Measurements from ENCODE around the gene FAM187B. TPM values are rescaled to one million over a fixed set of nuclear protein-coding genes. Genes with fewer than 3 reads are reported as not detected.
A peak's percentile ranks its signal among the peaks of the same experiment; 100 is the strongest.

FAM187B gene
- total and polyA plus RNA-seq, 4 donors: 0.17 TPM; not detected in 3

GRCh38 chr19:35204799-35205732 lies 23.5 kb downstream of the FAM187B start:
- H3K27me3 ChIP-seq (ENCODE audit: control insufficient read depth in 4 of 4, insufficient read depth in 4 of 4, low read length in 3 of 4): no peaks in the 10 kb centered on the region
- TF ChIP-seq MAX (IDR thresholded peaks at IDR 0.05): no peak
- no peak for TF ChIP-seq SP1 (IDR thresholded peaks at IDR 0.05)
- TF ChIP-seq CTCF (IDR thresholded peaks at IDR 0.05; ENCODE audit: low read depth, low read length, missing input control): no peak
- no peak overlapping the region for H3K27ac ChIP-seq (ENCODE audit: low read depth in 1 of 2, low read length in 2 of 2)
- no peak overlapping the region for H3K4me3 ChIP-seq (ENCODE audit: low read depth in 1 of 3, low read length in 3 of 3)
- no peaks in the 10 kb centered on the region for H3K9me3 ChIP-seq (ENCODE audit: control insufficient read depth in 4 of 4, low read length in 3 of 4)
- WGBS: 82% methylated on average over 13 of the region's 13 CpGs
- no peaks in the 10 kb centered on the region for H3K4me1 ChIP-seq (ENCODE audit: control insufficient read depth in 4 of 4, insufficient read depth in 4 of 4, low read length in 3 of 4)
- peak; percentile 30 for DNase-seq (ENCODE audit: low spot score)
- H3K36me3 ChIP-seq (ENCODE audit: control insufficient read depth in 4 of 4, insufficient read depth in 3 of 4, low read depth in 1 of 4, low read length in 3 of 4): no peaks in the 10 kb centered on the region
- no peak overlapping the region for H3K9ac ChIP-seq (ENCODE audit: low read depth in 1 of 2, low read length in 2 of 2)

GRCh38 chr19:35202722-35203688 lies 25.5 kb downstream of the FAM187B start:
- no peaks in the 10 kb centered on the region for H3K4me1 ChIP-seq (ENCODE audit: control insufficient read depth in 4 of 4, insufficient read depth in 4 of 4, low read length in 3 of 4)
- H3K9me3 ChIP-seq (ENCODE audit: control insufficient read depth in 4 of 4, low read length in 3 of 4): no peaks in the 10 kb centered on the region
- H3K27ac ChIP-seq (ENCODE audit: low read depth in 1 of 2, low read length in 2 of 2): no peak overlapping the region
- DNase-seq (ENCODE audit: low spot score): no peak
- TF ChIP-seq REST (IDR thresholded peaks at IDR 0.05) (no peak), FOXA2 (IDR thresholded peaks at IDR 0.05) (no peak), JUND (IDR thresholded peaks at IDR 0.05) (no peak), RAD21 (IDR thresholded peaks at IDR 0.05) (no peak), TAF1 (conservative IDR thresholded peaks at IDR 0.05) (no peak), YY1 (IDR thresholded peaks at IDR 0.05) (no peak), CTCF (IDR thresholded peaks at IDR 0.05; ENCODE audit: low read depth, low read length, missing input control) (no peak), ATF3 (IDR thresholded peaks at IDR 0.05) (no peak), HNF4G (IDR thresholded peaks at IDR 0.05) (no peak), RXRA (IDR thresholded peaks at IDR 0.05) (no peak), SP1 (IDR thresholded peaks at IDR 0.05) (no peak), NR2F2 (IDR thresholded peaks at IDR 0.05) (no peak)
- H3K36me3 ChIP-seq (ENCODE audit: control insufficient read depth in 4 of 4, insufficient read depth in 3 of 4, low read depth in 1 of 4, low read length in 3 of 4): no peaks in the 10 kb centered on the region
- no peak overlapping the region for H3K9ac ChIP-seq (ENCODE audit: low read depth in 1 of 2, low read length in 2 of 2)
- WGBS: 93% methylated on average over 4 of the region's 4 CpGs
- no peaks in the 10 kb centered on the region for H3K27me3 ChIP-seq (ENCODE audit: control insufficient read depth in 4 of 4, insufficient read depth in 4 of 4, low read length in 3 of 4)
- no peak overlapping the region for H3K4me3 ChIP-seq (ENCODE audit: low read depth in 1 of 3, low read length in 3 of 3)

Measured in liver (tissue), 9 donors.